ENCODE measurements around the gene MAG. TPM values are rescaled to one million over a fixed set of nuclear protein-coding genes. Genes with fewer than 3 reads are reported as not detected.

The MAG gene
- polyA plus RNA-seq, 1 experiment: not detected

GRCh38 chr19:35304036-35304435 is 12.1 kb downstream of the MAG start:
- no peaks in the 10 kb centered on the region for H3K27me3 ChIP-seq (ENCODE audit: control insufficient read depth, insufficient read depth, low read length)
- POLR2A ChIA-PET: no interaction called here
- CTCF ChIA-PET: no interaction called here
- H3K36me3 ChIP-seq (ENCODE audit: control insufficient read depth, insufficient read depth, low read length): no peaks in the 10 kb centered on the region
- no peak overlapping the region for H3K4me3 ChIP-seq (ENCODE audit: low read depth, low read length)
- DNase-seq (ENCODE audit: low read depth): no peak
- TF ChIP-seq CTCF (IDR thresholded peaks at IDR 0.05; ENCODE audit: insufficient read depth, low read depth, low read length): no peak

- no peaks in the 10 kb centered on the region for H3K36me3 ChIP-seq (ENCODE audit: control insufficient read depth, insufficient read depth, low read length)
- ChIA-PET CTCF (no interaction called here), POLR2A (no interaction called here)
- no peaks in the 10 kb centered on the region for H3K27me3 ChIP-seq (ENCODE audit: control insufficient read depth, insufficient read depth, low read length)
- H3K4me3 ChIP-seq (ENCODE audit: low read depth, low read length): no peak overlapping the region
- no peak for TF ChIP-seq CTCF (IDR thresholded peaks at IDR 0.05; ENCODE audit: insufficient read depth, low read depth, low read length)
- DNase-seq (ENCODE audit: low read depth): no peak
Measured at GRCh38 chr19:35305181-35305580, 13.2 kb downstream of the MAG start.

GRCh38 chr19:35306473-35307246 is 14.7 kb downstream of the MAG start:
- POLR2A ChIA-PET: no interaction called here

GRCh38 chr19:35307931-35308330 is 16.0 kb downstream of the MAG start:
- ChIA-PET CTCF (no interaction called here), POLR2A (no interaction called here)
- TF ChIP-seq CTCF (IDR thresholded peaks at IDR 0.05; ENCODE audit: insufficient read depth, low read depth, low read length): no peak
- no peak for DNase-seq (ENCODE audit: low read depth)
- no peaks in the 10 kb centered on the region for H3K36me3 ChIP-seq (ENCODE audit: control insufficient read depth, insufficient read depth, low read length)
- H3K4me3 ChIP-seq (ENCODE audit: low read depth, low read length): no peak overlapping the region
- no peaks in the 10 kb centered on the region for H3K27me3 ChIP-seq (ENCODE audit: control insufficient read depth, insufficient read depth, low read length)

More at GRCh38 chr19:35306473-35307246, 14.7 kb downstream of the MAG start:
- TF ChIP-seq CTCF (IDR thresholded peaks at IDR 0.05; ENCODE audit: insufficient read depth, low read depth, low read length): no peak
- H3K4me3 ChIP-seq (ENCODE audit: low read depth, low read length): no peak overlapping the region
- H3K36me3 ChIP-seq (ENCODE audit: control insufficient read depth, insufficient read depth, low read length): no peaks in the 10 kb centered on the region
- no peak for DNase-seq (ENCODE audit: low read depth)
- CTCF ChIA-PET: no interaction called here
- no peaks in the 10 kb centered on the region for H3K27me3 ChIP-seq (ENCODE audit: control insufficient read depth, insufficient read depth, low read length)

- ChIA-PET CTCF (no interaction called here), POLR2A (no interaction called here)
- Histone ChIP-seq H3K27me3 (ENCODE audit: control insufficient read depth, insufficient read depth, low read length) (no peaks in the 10 kb centered on the region), H3K36me3 (ENCODE audit: control insufficient read depth, insufficient read depth, low read length) (no peaks in the 10 kb centered on the region), H3K4me3 (ENCODE audit: low read depth, low read length) (no peak overlapping the region)
- DNase-seq (ENCODE audit: low read depth): no peak
- TF ChIP-seq CTCF (IDR thresholded peaks at IDR 0.05; ENCODE audit: insufficient read depth, low read depth, low read length): no peak
Measured at GRCh38 chr19:35308910-35309309, 16.9 kb downstream of the MAG start.
